GM12873 (cell line): ENCODE results near the gene AZGP1.

Source experiments
- TF ChIP-seq, protein P1 (sequence below): IDR thresholded peaks from 2 replicates; pipeline ENCODE4 v1.5.1; 2012; ENCODE audit warnings: low read depth, mild to moderate bottlenecking, moderate library complexity, low read length, control low read depth; ENCODE audit not compliant: insufficient read depth; ENCODE audit errors: missing control alignments

The AZGP1 gene

DNA sequence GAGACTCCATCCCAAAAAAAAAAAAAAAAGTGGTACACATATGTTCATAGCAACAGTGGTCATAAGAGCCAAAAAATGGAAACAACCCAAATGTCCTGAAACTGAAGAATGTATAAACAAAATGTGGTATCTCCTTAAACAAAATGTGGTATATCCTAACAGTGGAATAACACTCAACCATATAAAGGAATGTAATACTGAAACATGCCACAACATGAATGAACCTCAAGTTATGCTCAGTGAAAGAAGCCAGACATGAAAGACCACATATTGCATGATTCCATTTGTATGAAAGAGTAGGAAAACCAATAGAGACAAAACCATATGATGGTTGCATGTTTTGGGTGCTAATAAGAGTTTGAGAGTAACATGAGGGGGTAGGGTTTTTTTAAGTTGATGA is 49.5 kb downstream of the AZGP1 start:
- TF ChIP-seq, protein P1, sequence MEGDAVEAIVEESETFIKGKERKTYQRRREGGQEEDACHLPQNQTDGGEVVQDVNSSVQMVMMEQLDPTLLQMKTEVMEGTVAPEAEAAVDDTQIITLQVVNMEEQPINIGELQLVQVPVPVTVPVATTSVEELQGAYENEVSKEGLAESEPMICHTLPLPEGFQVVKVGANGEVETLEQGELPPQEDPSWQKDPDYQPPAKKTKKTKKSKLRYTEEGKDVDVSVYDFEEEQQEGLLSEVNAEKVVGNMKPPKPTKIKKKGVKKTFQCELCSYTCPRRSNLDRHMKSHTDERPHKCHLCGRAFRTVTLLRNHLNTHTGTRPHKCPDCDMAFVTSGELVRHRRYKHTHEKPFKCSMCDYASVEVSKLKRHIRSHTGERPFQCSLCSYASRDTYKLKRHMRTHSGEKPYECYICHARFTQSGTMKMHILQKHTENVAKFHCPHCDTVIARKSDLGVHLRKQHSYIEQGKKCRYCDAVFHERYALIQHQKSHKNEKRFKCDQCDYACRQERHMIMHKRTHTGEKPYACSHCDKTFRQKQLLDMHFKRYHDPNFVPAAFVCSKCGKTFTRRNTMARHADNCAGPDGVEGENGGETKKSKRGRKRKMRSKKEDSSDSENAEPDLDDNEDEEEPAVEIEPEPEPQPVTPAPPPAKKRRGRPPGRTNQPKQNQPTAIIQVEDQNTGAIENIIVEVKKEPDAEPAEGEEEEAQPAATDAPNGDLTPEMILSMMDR: no peak

DNA sequence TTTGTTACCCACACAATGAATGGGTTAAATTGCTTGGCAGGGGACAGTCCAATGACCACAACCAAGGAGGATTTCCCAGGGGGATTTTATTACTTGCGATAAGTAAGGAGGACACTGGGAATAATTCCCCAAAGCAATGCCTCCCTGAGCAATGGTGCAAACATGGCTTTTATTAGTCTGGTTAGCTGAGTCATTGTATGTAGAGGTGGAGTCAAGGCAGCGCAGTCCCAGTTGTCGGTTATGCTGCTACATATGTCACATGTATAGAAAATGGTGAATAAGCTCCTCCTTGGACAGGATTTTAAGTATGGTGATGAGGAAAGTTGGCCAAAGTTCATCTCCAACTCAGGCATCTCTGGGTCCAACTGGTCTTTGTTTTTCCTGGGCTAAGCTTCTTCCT is 52.6 kb downstream of the AZGP1 start:
- TF ChIP-seq, protein P1: no peak

DNA sequence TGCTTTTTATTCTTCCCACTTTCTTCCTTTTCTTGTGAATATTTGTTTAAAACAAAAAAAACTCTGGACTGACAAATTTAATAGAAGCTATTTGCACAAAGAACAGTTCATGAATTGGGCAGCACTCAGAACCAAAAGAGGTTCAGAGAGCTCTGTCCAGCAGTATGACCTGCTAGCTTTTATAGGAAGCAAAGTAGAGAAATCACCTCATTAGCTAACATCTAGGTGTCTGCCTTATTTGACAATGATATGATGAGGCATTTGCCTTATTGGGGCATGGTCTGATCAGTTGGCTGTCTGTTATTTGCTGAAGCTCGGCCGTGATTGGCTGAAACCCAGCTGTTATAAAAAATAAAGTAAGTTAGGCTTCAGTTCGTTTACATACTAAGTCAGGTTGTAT is 55.7 kb downstream of the AZGP1 start:
- TF ChIP-seq, protein P1: no peak

DNA sequence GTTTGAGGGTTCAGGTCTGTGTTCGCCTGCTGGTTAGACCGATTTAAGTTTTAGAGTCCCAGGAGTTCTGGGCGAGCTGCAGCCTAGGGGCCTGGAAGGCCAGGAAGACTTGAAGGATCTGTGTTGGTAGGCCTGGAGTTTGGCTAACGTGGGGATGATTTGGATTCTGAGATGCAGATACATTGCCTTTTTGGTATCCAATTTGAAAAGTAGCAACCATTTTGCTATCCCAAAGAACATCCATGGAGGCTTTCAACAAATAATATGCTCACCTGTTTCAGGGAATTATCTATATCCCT is 56.1 kb downstream of the AZGP1 start:
- TF ChIP-seq, protein P1: no peak

DNA sequence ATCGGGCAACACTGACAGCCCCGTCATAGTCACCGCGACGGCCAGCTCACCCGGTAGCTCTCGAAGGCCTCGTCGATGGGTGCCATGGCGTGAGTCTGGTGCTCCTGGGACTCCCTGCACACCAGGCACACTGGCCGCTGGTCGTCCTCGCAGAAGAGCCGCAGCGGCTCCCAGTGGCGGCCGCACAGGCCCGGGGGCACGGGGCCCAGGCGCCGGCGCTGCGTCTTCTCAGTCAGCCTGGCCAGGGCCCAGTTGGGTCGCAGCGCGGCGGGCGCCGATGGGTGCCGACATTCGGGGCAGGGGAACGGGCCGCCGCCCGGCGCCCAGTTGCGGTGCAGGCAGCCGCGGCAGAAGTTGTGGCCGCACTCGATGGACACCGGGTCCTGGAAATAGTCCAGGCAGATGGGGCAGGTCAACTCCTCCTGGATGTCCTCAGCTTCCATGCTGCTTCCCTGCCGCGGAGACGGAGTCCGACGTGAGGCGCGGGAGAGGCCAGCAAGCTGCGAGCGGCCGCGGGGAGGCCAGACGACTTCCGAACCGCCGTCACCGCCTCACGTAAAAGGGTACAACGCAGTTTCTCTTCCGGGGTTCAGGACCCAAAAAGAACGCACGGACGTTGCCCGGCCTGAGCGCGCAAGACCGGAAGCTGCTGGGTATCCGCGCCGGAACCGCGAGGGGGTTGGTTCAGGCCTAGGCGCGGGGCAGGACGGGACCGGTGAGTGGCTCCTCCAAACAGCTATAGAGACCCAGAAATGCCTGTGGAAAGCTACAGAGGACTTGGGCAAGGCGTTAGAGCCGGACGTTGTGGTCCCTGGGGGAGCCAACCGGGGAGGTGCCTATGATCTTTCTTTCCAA is 56.6 kb downstream of the AZGP1 start, which contains the start of gene TRIM4:
TRIM4 (minus strand) TSS at position 572 of the 855 bp plus-strand sequence; CDS start at position 443, 129 bp downstream.
- TF ChIP-seq, protein P1: peak; percentile 24
